ENCODE data around the gene SDK1. TPM values are rescaled to one million over a fixed set of nuclear protein-coding genes. Genes with fewer than 3 reads are reported as not detected.

Gene SDK1
- total RNA-seq, 1 donor from 2014 or later, result 225 TPM

DNA sequence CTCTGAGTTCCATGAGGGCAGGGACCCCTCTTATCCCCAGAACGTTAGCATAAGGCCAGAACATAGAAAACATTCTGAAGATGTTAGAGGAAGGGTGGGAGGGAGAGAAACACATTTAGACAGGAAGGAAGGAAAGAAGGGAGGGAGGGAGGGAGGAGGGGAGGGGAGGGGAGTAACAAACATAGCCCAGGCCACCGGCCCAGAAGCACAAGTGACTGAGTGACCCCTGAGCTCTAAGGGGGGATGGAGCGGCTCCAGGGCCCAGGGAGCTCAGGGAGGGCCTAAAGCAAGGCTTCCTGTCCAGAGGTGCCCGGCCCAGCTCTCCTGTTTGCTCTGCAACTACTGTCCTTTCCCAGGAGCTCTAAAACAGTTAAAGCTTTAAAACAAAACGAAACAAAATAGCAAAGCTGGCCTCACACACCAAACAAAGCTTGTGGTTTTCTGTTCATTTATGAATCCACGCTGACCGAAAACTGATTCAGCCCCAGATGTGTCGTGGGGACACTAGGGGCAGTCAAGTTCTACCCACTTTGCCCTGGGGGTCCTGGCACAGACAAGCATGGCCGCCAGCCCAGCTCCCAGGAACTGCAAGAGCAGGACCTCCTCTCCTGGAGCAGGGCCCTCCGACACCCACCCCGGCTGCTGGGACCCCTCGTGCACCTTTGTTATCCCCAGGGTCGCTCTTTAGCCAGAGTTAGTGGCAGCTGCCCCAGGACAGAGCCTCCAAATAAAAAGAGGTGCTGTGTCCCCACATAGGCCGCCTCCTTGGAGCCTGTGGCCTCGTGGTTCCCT, 884.9 kb downstream of the SDK1 start:
- Mint-ChIP-seq H3K4me1 (ENCODE audit: low read depth, unreplicated experiment) (peaks cover 26% of the 10 kb centered on the region), H3K36me3 (ENCODE audit: unreplicated experiment) (no peaks in the 10 kb centered on the region), H3K27me3 (ENCODE audit: unreplicated experiment) (peaks cover 22% of the 10 kb centered on the region), H3K9me3 (ENCODE audit: unreplicated experiment) (peaks cover 25% of the 10 kb centered on the region), H3K27ac (ENCODE audit: unreplicated experiment) (no peak overlapping the region), H3K4me3 (ENCODE audit: unreplicated experiment) (no peak overlapping the region)
- DNase-seq, result no peak
- TF ChIP-seq, protein P1, sequence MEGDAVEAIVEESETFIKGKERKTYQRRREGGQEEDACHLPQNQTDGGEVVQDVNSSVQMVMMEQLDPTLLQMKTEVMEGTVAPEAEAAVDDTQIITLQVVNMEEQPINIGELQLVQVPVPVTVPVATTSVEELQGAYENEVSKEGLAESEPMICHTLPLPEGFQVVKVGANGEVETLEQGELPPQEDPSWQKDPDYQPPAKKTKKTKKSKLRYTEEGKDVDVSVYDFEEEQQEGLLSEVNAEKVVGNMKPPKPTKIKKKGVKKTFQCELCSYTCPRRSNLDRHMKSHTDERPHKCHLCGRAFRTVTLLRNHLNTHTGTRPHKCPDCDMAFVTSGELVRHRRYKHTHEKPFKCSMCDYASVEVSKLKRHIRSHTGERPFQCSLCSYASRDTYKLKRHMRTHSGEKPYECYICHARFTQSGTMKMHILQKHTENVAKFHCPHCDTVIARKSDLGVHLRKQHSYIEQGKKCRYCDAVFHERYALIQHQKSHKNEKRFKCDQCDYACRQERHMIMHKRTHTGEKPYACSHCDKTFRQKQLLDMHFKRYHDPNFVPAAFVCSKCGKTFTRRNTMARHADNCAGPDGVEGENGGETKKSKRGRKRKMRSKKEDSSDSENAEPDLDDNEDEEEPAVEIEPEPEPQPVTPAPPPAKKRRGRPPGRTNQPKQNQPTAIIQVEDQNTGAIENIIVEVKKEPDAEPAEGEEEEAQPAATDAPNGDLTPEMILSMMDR (IDR thresholded peaks at IDR 0.05; ENCODE audit: partially characterized antibody, unreplicated experiment), result no peak

- H3K27me3 Mint-ChIP-seq (ENCODE audit: unreplicated experiment), result peaks cover 22% of the 10 kb centered on the region
- H3K4me3 Mint-ChIP-seq (ENCODE audit: unreplicated experiment), result no peak overlapping the region
- H3K27ac Mint-ChIP-seq (ENCODE audit: unreplicated experiment), result no peak overlapping the region
- H3K4me1 Mint-ChIP-seq (ENCODE audit: low read depth, unreplicated experiment), result peaks cover 29% of the 10 kb centered on the region
- no peak for DNase-seq
- TF ChIP-seq, protein P1 (IDR thresholded peaks at IDR 0.05; ENCODE audit: partially characterized antibody, unreplicated experiment), result no peak
- H3K9me3 Mint-ChIP-seq (ENCODE audit: unreplicated experiment), result peaks cover 24% of the 10 kb centered on the region
- no peaks in the 10 kb centered on the region for H3K36me3 Mint-ChIP-seq (ENCODE audit: unreplicated experiment)
Measured at GRCh38 chr7:4186513-4186780, 885.4 kb downstream of the SDK1 start.

- Mint-ChIP-seq H3K4me1 (ENCODE audit: low read depth, unreplicated experiment) (peaks cover 31% of the 10 kb centered on the region), H3K27ac (ENCODE audit: unreplicated experiment) (peak overlapping the region; percentile 90), H3K27me3 (ENCODE audit: unreplicated experiment) (peaks cover 14% of the 10 kb centered on the region), H3K36me3 (ENCODE audit: unreplicated experiment) (peaks cover 4% of the 10 kb centered on the region), H3K9me3 (ENCODE audit: unreplicated experiment) (peaks cover 27% of the 10 kb centered on the region), H3K4me3 (ENCODE audit: unreplicated experiment) (no peak overlapping the region)
- TF ChIP-seq, protein P1 (IDR thresholded peaks at IDR 0.05; ENCODE audit: partially characterized antibody, unreplicated experiment), result no peak
- DNase-seq, result no peak
Measured at GRCh38 chr7:4188651-4189050, 887.6 kb downstream of the SDK1 start.

DNA sequence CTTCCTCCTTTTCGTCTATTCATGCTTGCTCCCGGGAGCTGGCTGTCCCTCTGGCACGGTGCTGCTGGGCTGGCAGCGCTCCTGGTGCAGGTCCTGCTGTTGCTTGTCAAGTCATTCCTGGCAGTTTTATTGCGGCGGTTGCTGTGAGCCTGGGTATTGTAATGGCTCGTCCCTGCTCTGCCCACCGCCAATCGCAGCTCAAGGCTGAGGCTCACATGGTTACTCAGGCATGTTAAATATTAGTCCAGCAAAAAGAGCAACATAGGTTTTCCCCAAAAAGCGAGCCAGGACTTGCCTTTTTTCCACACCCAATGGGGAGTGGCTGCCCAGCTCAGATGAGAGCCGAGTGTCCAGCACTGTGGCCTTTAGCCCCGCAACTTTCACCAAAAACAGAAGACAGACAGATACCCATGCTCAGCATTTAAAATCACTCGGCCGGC, 888.1 kb downstream of the SDK1 start:
- peaks cover 31% of the 10 kb centered on the region for H3K4me1 Mint-ChIP-seq (ENCODE audit: low read depth, unreplicated experiment)
- H3K4me3 Mint-ChIP-seq (ENCODE audit: unreplicated experiment), result peak overlapping the region; percentile 51
- H3K27ac Mint-ChIP-seq (ENCODE audit: unreplicated experiment), result peak overlapping the region; percentile 90
- peaks cover 4% of the 10 kb centered on the region for H3K36me3 Mint-ChIP-seq (ENCODE audit: unreplicated experiment)
- H3K27me3 Mint-ChIP-seq (ENCODE audit: unreplicated experiment), result peaks cover 12% of the 10 kb centered on the region
- TF ChIP-seq, protein P1 (IDR thresholded peaks at IDR 0.05; ENCODE audit: partially characterized antibody, unreplicated experiment), result no peak
- DNase-seq, result no peak
- H3K9me3 Mint-ChIP-seq (ENCODE audit: unreplicated experiment), result peaks cover 27% of the 10 kb centered on the region
